ENCODE measurements around the gene MYBBP1A.
A peak's percentile ranks its signal among the peaks of the same experiment; 100 is the strongest.
"Not testable (repeated sequence)": the region's sequence is repeated elsewhere in the genome, so short reads cannot be mapped to it uniquely, and the experiment has no call there.

Gene MYBBP1A

GRCh38 chr17:4554997-4555799, at the start of gene MYBBP1A:
Gene MYBBP1A (minus strand): TSS chr17:4555384. CDS start chr17:4555324, 60 bp downstream.
- peak; percentile 95 to 98 (median 97) for DNase-seq (ENCODE audit: low read depth in 3 of 3)

GRCh38 chr17:4604736-4605135, 49.6 kb upstream of the MYBBP1A start:
- not testable (repeated sequence) for DNase-seq (ENCODE audit: low read depth in 3 of 3)

- DNase-seq (ENCODE audit: low read depth in 3 of 3): no peak
Measured at GRCh38 chr17:4604111-4604644, 49.0 kb upstream of the MYBBP1A start.

- no peak for DNase-seq (ENCODE audit: low read depth in 3 of 3)
Measured at GRCh38 chr17:4602041-4602440, 46.9 kb upstream of the MYBBP1A start.

GRCh38 chr17:4601326-4601725, 46.1 kb upstream of the MYBBP1A start:
- no peak for DNase-seq (ENCODE audit: low read depth in 3 of 3)

- no peak for DNase-seq (ENCODE audit: low read depth in 3 of 3)
Measured at GRCh38 chr17:4600563-4600962, 45.4 kb upstream of the MYBBP1A start.

- DNase-seq (ENCODE audit: low read depth in 3 of 3): no peak
Measured at GRCh38 chr17:4599505-4600281, 44.5 kb upstream of the MYBBP1A start.

- no peak for DNase-seq (ENCODE audit: low read depth in 3 of 3)
Measured at GRCh38 chr17:4598776-4599504, 43.8 kb upstream of the MYBBP1A start.

GRCh38 chr17:4597975-4598374, 42.8 kb upstream of the MYBBP1A start:
- DNase-seq (ENCODE audit: low read depth in 3 of 3): no peak

- no peak for DNase-seq (ENCODE audit: low read depth in 3 of 3)
Measured at GRCh38 chr17:4596636-4597380, 41.6 kb upstream of the MYBBP1A start.

GRCh38 chr17:4595685-4596342, 40.6 kb upstream of the MYBBP1A start:
- DNase-seq (ENCODE audit: low read depth in 3 of 3): not testable (repeated sequence)

GRCh38 chr17:4594931-4595684, 39.9 kb upstream of the MYBBP1A start:
- peak in 1 of 3 experiments; percentile 43 for DNase-seq (ENCODE audit: low read depth in 3 of 3)

- no peak for DNase-seq (ENCODE audit: low read depth in 3 of 3)
Measured at GRCh38 chr17:4594406-4594805, 39.2 kb upstream of the MYBBP1A start.

- DNase-seq (ENCODE audit: low read depth in 3 of 3): no peak
Measured at GRCh38 chr17:4593021-4593421, 37.8 kb upstream of the MYBBP1A start.

- no peak for DNase-seq (ENCODE audit: low read depth in 3 of 3)
Measured at GRCh38 chr17:4592240-4593005, 37.2 kb upstream of the MYBBP1A start.

- no peak for DNase-seq (ENCODE audit: low read depth in 3 of 3)
Measured at GRCh38 chr17:4591529-4591928, 36.3 kb upstream of the MYBBP1A start.

GRCh38 chr17:4590981-4591453, 35.8 kb upstream of the MYBBP1A start:
- DNase-seq (ENCODE audit: low read depth in 3 of 3): no peak

GRCh38 chr17:4590042-4590441, 34.9 kb upstream of the MYBBP1A start:
- DNase-seq (ENCODE audit: low read depth in 3 of 3): not testable (repeated sequence)
